SK-N-SH (cell line): ENCODE measurements around the gene GNAI1.

ENCODE experiments used
- CHD2 ChIP-seq: fragments of 150-350 bp; IDR thresholded peaks from 2 replicates; pipeline ENCODE4 v1.6.1; 2018; ENCODE audit warnings: low read length; ENCODE audit not compliant: partially characterized antibody
- EP300 ChIP-seq, 2 experiments: IDR thresholded peaks; 2 replicates each; pipeline versions ENCODE4 v1.4.0 to v1.6.1; 2012; ENCODE audit warnings: borderline replicate concordance in 1 of 2, low read depth in 1 of 2, low read length in 1 of 2
- GATA2 ChIP-seq: sonication (generic); formaldehyde crosslinking; IDR thresholded peaks from 2 replicates; pipeline ENCODE4 v1.5.0; 2020; ENCODE audit warnings: mild to moderate bottlenecking, missing genetic modification reagents
- RFX5 ChIP-seq: IDR thresholded peaks from 2 replicates; pipeline ENCODE4 v1.6.1; 2012; ENCODE audit warnings: mild to moderate bottlenecking, improper control_type of control experiment, low read length
- SMC3 ChIP-seq: IDR thresholded peaks from 2 replicates; pipeline ENCODE4 v1.6.1; 2012; ENCODE audit warnings: low read depth, low read length, improper control_type of control experiment
- YY1 ChIP-seq: IDR thresholded peaks from 2 replicates; pipeline ENCODE4 v1.4.0; 2012; ENCODE audit warnings: low read depth, mild to moderate bottlenecking
- TF ChIP-seq, protein P1 (sequence below): fragments of 200-600 bp; sonication (generic); IDR thresholded peaks from 2 replicates; pipeline ENCODE4 v1.6.1; 2017; ENCODE audit warnings: antibody characterized with exemption, mild to moderate bottlenecking, moderate library complexity

DNA sequence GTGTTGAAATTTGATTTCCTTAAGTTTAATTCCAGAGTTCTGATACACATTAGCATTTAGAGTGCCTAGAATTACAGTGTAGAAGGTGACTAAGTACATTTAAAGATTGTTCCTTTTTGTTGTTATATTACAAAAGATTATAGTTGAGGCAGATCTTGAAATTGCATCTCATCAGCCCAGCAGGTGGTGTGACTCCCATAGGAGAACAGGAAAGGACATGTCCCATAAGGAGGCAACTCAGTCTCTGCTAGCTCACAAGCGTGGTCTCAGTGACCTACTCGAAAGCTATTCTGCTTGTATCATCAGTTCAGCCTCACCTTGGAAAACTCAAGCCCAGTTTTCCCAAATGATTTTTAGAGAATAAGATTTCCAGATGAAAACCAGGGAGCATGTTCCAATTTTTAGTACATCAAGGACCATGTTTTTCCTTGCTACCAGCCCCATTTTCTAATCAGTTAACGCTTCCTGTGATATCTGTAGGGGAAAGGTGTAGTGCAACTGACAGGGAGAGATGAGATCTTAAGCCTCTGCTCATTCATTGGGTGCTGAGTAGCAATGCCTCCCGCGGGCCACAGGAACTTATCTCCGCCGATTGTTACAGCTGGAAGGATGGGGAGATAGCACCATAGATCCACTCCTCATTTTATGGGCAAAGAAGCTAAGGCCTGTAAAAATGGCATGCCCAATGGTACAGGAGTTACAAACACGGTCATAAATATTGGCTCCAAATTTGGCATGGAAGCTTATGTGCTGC is 1.1 kb upstream of the GNAI1 start:
- TF ChIP-seq GATA2 (CRISPR knock-in tag) (peak; percentile 60), YY1 (no peak), CHD2 (no peak), EP300 (IDR thresholded peaks at IDR 0.05; ENCODE audit: borderline replicate concordance in 1 of 2, low read depth in 1 of 2, low read length in 1 of 2) (no peak), SMC3 (0 out of 2 replicates have a peak, but pooled peaks have one; percentile 15), RFX5 (no peak)
- TF ChIP-seq, protein P1, sequence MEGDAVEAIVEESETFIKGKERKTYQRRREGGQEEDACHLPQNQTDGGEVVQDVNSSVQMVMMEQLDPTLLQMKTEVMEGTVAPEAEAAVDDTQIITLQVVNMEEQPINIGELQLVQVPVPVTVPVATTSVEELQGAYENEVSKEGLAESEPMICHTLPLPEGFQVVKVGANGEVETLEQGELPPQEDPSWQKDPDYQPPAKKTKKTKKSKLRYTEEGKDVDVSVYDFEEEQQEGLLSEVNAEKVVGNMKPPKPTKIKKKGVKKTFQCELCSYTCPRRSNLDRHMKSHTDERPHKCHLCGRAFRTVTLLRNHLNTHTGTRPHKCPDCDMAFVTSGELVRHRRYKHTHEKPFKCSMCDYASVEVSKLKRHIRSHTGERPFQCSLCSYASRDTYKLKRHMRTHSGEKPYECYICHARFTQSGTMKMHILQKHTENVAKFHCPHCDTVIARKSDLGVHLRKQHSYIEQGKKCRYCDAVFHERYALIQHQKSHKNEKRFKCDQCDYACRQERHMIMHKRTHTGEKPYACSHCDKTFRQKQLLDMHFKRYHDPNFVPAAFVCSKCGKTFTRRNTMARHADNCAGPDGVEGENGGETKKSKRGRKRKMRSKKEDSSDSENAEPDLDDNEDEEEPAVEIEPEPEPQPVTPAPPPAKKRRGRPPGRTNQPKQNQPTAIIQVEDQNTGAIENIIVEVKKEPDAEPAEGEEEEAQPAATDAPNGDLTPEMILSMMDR, result peak; percentile 46
